Ishikawa (cell line): ENCODE measurements around the gene ATP11C.
A peak's percentile ranks its signal among the peaks of the same experiment; 100 is the strongest.

Experiments used
- CEBPB ChIP-seq: IDR thresholded peaks from 2 replicates; pipeline ENCODE4 v1.6.1; 2012
- CREB1 ChIP-seq: IDR thresholded peaks from 2 replicates; pipeline ENCODE4 v1.6.1; 2012; ENCODE audit warnings: low read depth
- EGR1 ChIP-seq: IDR thresholded peaks from 2 replicates; pipeline ENCODE4 v1.6.1; 2012
- EP300 ChIP-seq: IDR thresholded peaks from 2 replicates; pipeline ENCODE4 v1.6.1; 2012; ENCODE audit warnings: borderline replicate concordance
- FOXM1 ChIP-seq: IDR thresholded peaks from 2 replicates; pipeline ENCODE4 v1.6.1; 2012; ENCODE audit warnings: low read depth, borderline replicate concordance
- MAX ChIP-seq: IDR thresholded peaks from 2 replicates; pipeline ENCODE4 v1.6.1; 2012
- NFIC ChIP-seq: IDR thresholded peaks from 2 replicates; pipeline ENCODE4 v1.6.1; 2012
- RAD21 ChIP-seq: IDR thresholded peaks from 2 replicates; pipeline ENCODE4 v1.6.1; 2012; ENCODE audit warnings: low read depth
- REST ChIP-seq: IDR thresholded peaks from 2 replicates; pipeline ENCODE4 v1.6.1; 2012; ENCODE audit warnings: low read depth, mild to moderate bottlenecking
- TAF1 ChIP-seq: IDR thresholded peaks from 2 replicates; pipeline ENCODE4 v1.6.1; 2012; ENCODE audit warnings: low read depth, mild to moderate bottlenecking
- TCF12 ChIP-seq: IDR thresholded peaks from 2 replicates; pipeline ENCODE4 v1.6.1; 2012; ENCODE audit warnings: low read depth
- TEAD4 ChIP-seq: IDR thresholded peaks from 2 replicates; pipeline ENCODE4 v1.6.1; 2012
- USF1 ChIP-seq: IDR thresholded peaks from 2 replicates; pipeline ENCODE4 v1.6.1; 2012
- YY1 ChIP-seq: IDR thresholded peaks from 2 replicates; pipeline ENCODE4 v1.6.1; 2012; ENCODE audit warnings: low read depth
- ZBTB7A ChIP-seq: IDR thresholded peaks from 2 replicates; pipeline ENCODE4 v1.6.1; 2012; ENCODE audit warnings: low read depth

The ATP11C gene

GRCh38 chrX:139971394-139971749 is 38.5 kb upstream of the ATP11C start:
- TF ChIP-seq CREB1, result no peak

- TF ChIP-seq TEAD4, result no peak
Observed at GRCh38 chrX:139969286-139969685, 36.4 kb upstream of the ATP11C start.

- no peak for TF ChIP-seq FOXM1
- TF ChIP-seq TAF1, result no peak
- TF ChIP-seq YY1, result no peak
- TF ChIP-seq EGR1, result no peak
- TF ChIP-seq USF1, result no peak
- no peak for TF ChIP-seq EP300
- no peak for TF ChIP-seq CEBPB
- TF ChIP-seq RAD21, result no peak
- TF ChIP-seq ZBTB7A, result no peak
- TF ChIP-seq TEAD4, result no peak
- TF ChIP-seq CREB1, result no peak
- TF ChIP-seq MAX, result no peak
Observed at GRCh38 chrX:139967750-139968149, 34.9 kb upstream of the ATP11C start.

GRCh38 chrX:139967300-139967699 is 34.4 kb upstream of the ATP11C start:
- no peak for TF ChIP-seq EP300
- TF ChIP-seq EGR1, result no peak
- TF ChIP-seq RAD21, result peak; percentile 32

- peak; percentile 32; the same call in 1 of the 2 replicates for TF ChIP-seq RAD21
Observed at GRCh38 chrX:139966159-139966558, 33.3 kb upstream of the ATP11C start.

GRCh38 chrX:139965421-139965820 is 32.6 kb upstream of the ATP11C start, which contains the start of gene CXorf66:
Gene CXorf66 (minus strand): TSS chrX:139965521. CDS start chrX:139965496, 25 bp downstream.
- TF ChIP-seq USF1 (no peak), YY1 (no peak), CREB1 (no peak), EP300 (no peak), TAF1 (no peak), NFIC (no peak), TCF12 (no peak), TEAD4 (no peak), MAX (no peak), RAD21 (no peak), EGR1 (no peak), REST (no peak), FOXM1 (no peak), ZBTB7A (no peak), CEBPB (no peak)

- TF ChIP-seq MAX (no peak), TCF12 (no peak), YY1 (no peak), TAF1 (no peak), CREB1 (no peak), REST (no peak), EGR1 (no peak), TEAD4 (no peak), ZBTB7A (no peak), CEBPB (no peak), RAD21 (no peak)
Observed at GRCh38 chrX:139949703-139950102, 16.9 kb upstream of the ATP11C start.

- TF ChIP-seq TAF1 (no peak), YY1 (no peak), NFIC (no peak), CEBPB (no peak), TEAD4 (no peak), CREB1 (no peak), TCF12 (no peak), EGR1 (no peak), FOXM1 (no peak), EP300 (no peak), RAD21 (no peak)
Observed at GRCh38 chrX:139945075-139945474, 12.2 kb upstream of the ATP11C start.
